ENCODE data around the gene VTI1A. TPM values are rescaled to one million over a fixed set of nuclear protein-coding genes. Genes with fewer than 3 reads are reported as not detected.

Gene VTI1A
- total RNA-seq, 1 experiment from 2014 or later: 22.0 TPM

DNA sequence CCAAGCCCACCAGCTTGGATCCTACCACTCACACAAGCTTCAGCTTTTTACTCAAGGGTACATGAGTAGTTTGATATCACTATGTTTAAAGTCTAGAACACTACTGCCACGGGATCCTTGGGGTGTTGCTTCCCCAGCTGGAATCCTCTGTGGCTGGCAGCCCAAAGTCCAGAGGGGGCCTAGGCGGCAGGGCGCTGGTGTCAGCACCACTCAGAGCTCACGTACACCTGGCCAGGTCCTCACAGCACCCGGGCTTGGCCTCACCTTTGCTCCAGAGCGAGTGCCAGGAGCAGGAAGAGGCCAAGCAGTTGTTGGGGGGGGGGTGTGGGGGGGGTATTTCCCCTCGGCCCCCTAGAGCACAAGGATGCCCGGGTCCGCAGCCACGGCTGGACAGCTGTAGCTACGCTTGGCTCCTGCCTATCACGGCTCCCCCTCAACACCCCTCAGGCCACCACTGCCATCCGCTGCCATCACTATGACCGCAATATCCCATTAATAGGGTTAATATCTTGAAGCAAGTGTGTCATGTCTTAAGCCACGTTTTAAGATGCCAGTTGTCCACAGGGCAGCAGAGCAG lies 17.3 kb upstream of the VTI1A start:
- Histone ChIP-seq H3K4me2 (ENCODE audit: insufficient read depth, insufficient read length, low read length) (no peak overlapping the region), H3K27ac (ENCODE audit: insufficient read length, low read depth, low read length) (no peak overlapping the region), H3K23ac (ENCODE audit: insufficient read length, low read depth, low read length) (no peak overlapping the region), H3K27me3 (ENCODE audit: insufficient read depth, low read length) (no peaks in the 10 kb centered on the region), H3K9ac (ENCODE audit: extremely low read depth, insufficient read length, low read length) (no peak overlapping the region), H2BK12ac (ENCODE audit: insufficient read length, low read depth, low read length) (no peak overlapping the region), H2AFZ (ENCODE audit: low read length) (no peak overlapping the region), H2BK120ac (ENCODE audit: low read depth, low read length, poor library complexity, severe bottlenecking) (no peak overlapping the region), H2AK5ac (ENCODE audit: insufficient read length, low read length) (no peak overlapping the region), H4K8ac (replicated peaks; ENCODE audit: insufficient read length, low read depth, low read length) (no peak overlapping the region), H3K23me2 (ENCODE audit: insufficient read length, low read depth, low read length, poor library complexity, severe bottlenecking) (no peaks in the 10 kb centered on the region), H3K4me1 (ENCODE audit: insufficient read depth, low read length) (no peaks in the 10 kb centered on the region), H3T11ph (ENCODE audit: low read length) (no peak overlapping the region), H3K56ac (ENCODE audit: insufficient read length, low read depth, low read length) (no peak overlapping the region), H3K79me2 (ENCODE audit: insufficient read depth, low read length) (no peaks in the 10 kb centered on the region), H4K5ac (ENCODE audit: insufficient read length, low read depth, low read length) (no peak overlapping the region), H3K4ac (ENCODE audit: low read depth, low read length) (no peak overlapping the region), H2BK15ac (ENCODE audit: low read depth, low read length) (no peak overlapping the region), H2BK5ac (ENCODE audit: insufficient read length, low read length) (no peak overlapping the region), H4K20me1 (ENCODE audit: control insufficient read depth, insufficient read depth, insufficient read length) (no peaks in the 10 kb centered on the region), H3K14ac (ENCODE audit: insufficient read depth, low read length) (no peak overlapping the region), H3K79me1 (ENCODE audit: insufficient read depth, low read depth, low read length, poor library complexity, severe bottlenecking) (no peaks in the 10 kb centered on the region), H2BK20ac (ENCODE audit: low read depth, low read length, poor library complexity, severe bottlenecking) (no peak overlapping the region), H3K18ac (ENCODE audit: insufficient read length, low read depth, low read length) (no peak overlapping the region), H4K91ac (ENCODE audit: insufficient read length, low read depth, low read length) (no peak overlapping the region), H3K9me3 (ENCODE audit: control insufficient read depth, low read depth, low read length) (no peaks in the 10 kb centered on the region)
- no CpG with 5 or more reads among the region's 15 CpGs for WGBS (ENCODE audit: extremely low coverage, insufficient read length, low lambda C conversion rate)
- H3K4me3 Mint-ChIP-seq: no peak overlapping the region
- no peak overlapping the region for H3K27ac Mint-ChIP-seq
- no peak for DNase-seq
- no peaks in the 10 kb centered on the region for H3K4me1 Mint-ChIP-seq
- TF ChIP-seq, protein P1, sequence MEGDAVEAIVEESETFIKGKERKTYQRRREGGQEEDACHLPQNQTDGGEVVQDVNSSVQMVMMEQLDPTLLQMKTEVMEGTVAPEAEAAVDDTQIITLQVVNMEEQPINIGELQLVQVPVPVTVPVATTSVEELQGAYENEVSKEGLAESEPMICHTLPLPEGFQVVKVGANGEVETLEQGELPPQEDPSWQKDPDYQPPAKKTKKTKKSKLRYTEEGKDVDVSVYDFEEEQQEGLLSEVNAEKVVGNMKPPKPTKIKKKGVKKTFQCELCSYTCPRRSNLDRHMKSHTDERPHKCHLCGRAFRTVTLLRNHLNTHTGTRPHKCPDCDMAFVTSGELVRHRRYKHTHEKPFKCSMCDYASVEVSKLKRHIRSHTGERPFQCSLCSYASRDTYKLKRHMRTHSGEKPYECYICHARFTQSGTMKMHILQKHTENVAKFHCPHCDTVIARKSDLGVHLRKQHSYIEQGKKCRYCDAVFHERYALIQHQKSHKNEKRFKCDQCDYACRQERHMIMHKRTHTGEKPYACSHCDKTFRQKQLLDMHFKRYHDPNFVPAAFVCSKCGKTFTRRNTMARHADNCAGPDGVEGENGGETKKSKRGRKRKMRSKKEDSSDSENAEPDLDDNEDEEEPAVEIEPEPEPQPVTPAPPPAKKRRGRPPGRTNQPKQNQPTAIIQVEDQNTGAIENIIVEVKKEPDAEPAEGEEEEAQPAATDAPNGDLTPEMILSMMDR (conservative IDR thresholded peaks at IDR 0.05): no peak
- H3K27me3 Mint-ChIP-seq (ENCODE audit: low read depth): no peaks in the 10 kb centered on the region
- no peaks in the 10 kb centered on the region for H3K9me3 Mint-ChIP-seq
- H3K36me3 Mint-ChIP-seq (ENCODE audit: insufficient read depth in 1 of 3, low read depth in 3 of 3): peaks cover 2 to 40% (median 26%) of the 10 kb centered on the region in 3 experiments

All from H9 (cell line).